ENCODE measurements around the gene B4GALT4. TPM values are rescaled to one million over a fixed set of nuclear protein-coding genes. Genes with fewer than 3 reads are reported as not detected.
A peak's percentile ranks its signal among the peaks of the same experiment; 100 is the strongest.

The B4GALT4 gene
- total and polyA plus RNA-seq, 2 of the 8 experiments (the other 6 are each of a cell fraction or from before 2014, with no cell fraction given): 14.6 to 44.7 TPM

DNA sequence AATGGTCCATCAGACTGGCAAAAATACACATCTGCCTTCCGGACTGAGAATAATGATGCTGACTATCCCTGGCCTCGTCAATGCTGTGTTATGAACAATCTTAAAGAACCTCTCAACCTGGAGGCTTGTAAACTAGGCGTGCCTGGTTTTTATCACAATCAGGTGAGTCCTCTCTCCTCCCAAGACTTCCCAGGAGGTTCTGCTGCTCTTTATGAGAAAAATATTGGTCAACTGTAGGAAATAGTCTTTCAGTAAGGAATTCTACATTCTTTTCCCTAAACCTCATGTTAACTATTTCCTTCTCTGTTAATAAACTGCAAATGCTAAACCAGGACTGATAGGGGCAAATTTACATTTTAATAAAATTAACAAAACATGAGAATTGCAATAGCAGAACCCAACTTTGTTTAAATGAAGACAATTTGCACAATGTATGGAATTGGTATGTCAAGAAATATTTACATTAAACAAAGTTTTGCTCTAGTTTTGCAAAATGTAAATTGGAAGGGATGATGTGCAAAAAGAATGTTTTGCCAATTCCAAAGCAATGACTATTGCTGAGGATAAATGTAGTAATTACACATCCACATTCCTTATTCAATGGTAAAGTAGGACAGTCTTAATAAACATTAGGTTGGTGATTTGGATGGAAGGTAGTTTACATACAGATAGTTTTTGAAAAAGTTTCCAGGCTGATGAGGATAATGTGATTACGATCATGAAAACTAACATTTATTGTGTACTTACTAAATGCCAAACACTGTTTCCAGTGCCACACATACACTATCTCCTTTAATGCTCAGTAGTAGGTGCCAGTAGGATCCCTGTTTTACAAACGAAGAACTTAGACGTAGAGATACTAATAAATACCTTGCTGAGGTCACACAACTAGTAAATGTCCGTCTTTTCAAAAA, 46.2 kb downstream of the B4GALT4 start:
- FAIRE-seq (peak; percentile 13), DNase-seq (ENCODE audit: low read depth in 1 of 2, low spot score in 2 of 2) (no peak)
- Histone ChIP-seq H2BK12ac (ENCODE audit: low read depth, low read length) (no peak overlapping the region), H3K4me3 (ENCODE audit: extremely low read depth in 1 of 4, insufficient read depth in 2 of 4, low read depth in 3 of 4, low read length in 4 of 4) (no peak overlapping the region), H3K4me2 (ENCODE audit: insufficient read depth in 1 of 2, low read depth in 2 of 2, low read length in 2 of 2) (no peak overlapping the region), H3K18ac (ENCODE audit: extremely low read depth, low read length) (no peak overlapping the region), H3K4ac (replicated peaks; ENCODE audit: insufficient read length, low read depth, low read length) (no peak overlapping the region), H3K79me1 (ENCODE audit: low read depth, low read length) (no peaks in the 10 kb centered on the region), H3K23me2 (ENCODE audit: low read depth, low read length) (no peaks in the 10 kb centered on the region; the same call in 1 of the 2 replicates), H2AK5ac (ENCODE audit: low read depth, low read length) (no peak overlapping the region), H4K5ac (ENCODE audit: insufficient read length, low read depth, low read length) (no peak overlapping the region), H2BK15ac (ENCODE audit: low read length) (no peak overlapping the region), H3K4me1 (replicated peaks in 1 of 4; ENCODE audit: control insufficient read depth in 3 of 4, insufficient read depth in 4 of 4, low read length in 3 of 4) (no peaks in the 10 kb centered on the region), H3K27ac (ENCODE audit: low read depth, low read length) (no peak overlapping the region), H3K79me2 (ENCODE audit: control insufficient read depth in 1 of 2, insufficient read depth in 2 of 2, low read length in 2 of 2) (no peaks in the 10 kb centered on the region), H3K36me3 (ENCODE audit: control insufficient read depth in 2 of 4, insufficient read depth in 4 of 4, low read length in 3 of 4) (no peaks in the 10 kb centered on the region), H3K14ac (ENCODE audit: insufficient read length) (no peak overlapping the region), H3K9ac (replicated peaks in 1 of 4; ENCODE audit: extremely low read depth in 1 of 4, low read depth in 3 of 4, low read length in 3 of 4) (no peak overlapping the region), H2BK120ac (replicated peaks; ENCODE audit: low read depth, low read length) (no peak overlapping the region), H2BK5ac (ENCODE audit: low read depth, low read length) (no peak overlapping the region), H3K9me3 (ENCODE audit: insufficient read depth in 2 of 2, low read depth in 1 of 2, low read length in 1 of 2) (no peaks in the 10 kb centered on the region), H2AFZ (ENCODE audit: low read length) (no peak overlapping the region), H2BK20ac (ENCODE audit: low read length) (no peak overlapping the region), H4K8ac (ENCODE audit: extremely low read depth, insufficient read depth, low read length) (no peak overlapping the region), H3K56ac (replicated peaks; ENCODE audit: insufficient read length, low read depth, low read length) (no peak overlapping the region), H4K20me1 (replicated peaks in 1 of 2; ENCODE audit: control insufficient read depth in 1 of 2, insufficient read depth in 2 of 2, low read length in 2 of 2) (no peaks in the 10 kb centered on the region), H3K27me3 (replicated peaks in 1 of 4; ENCODE audit: control insufficient read depth in 3 of 4, extremely low read depth in 1 of 4, insufficient read depth in 3 of 4, low read length in 3 of 4) (no peaks in the 10 kb centered on the region), H3K23ac (ENCODE audit: insufficient read length) (no peak overlapping the region), H4K91ac (replicated peaks; ENCODE audit: insufficient read length, low read length) (no peak overlapping the region)
- 87% methylated on average over 7 of the region's 7 CpGs; no CpG with 5 or more reads in 1 of the 2 experiments for WGBS, 2 experiments (ENCODE audit: extremely low coverage in 1 of 2, insufficient coverage in 1 of 2, insufficient read length in 1 of 2, insufficient replicate concordance in 2 of 2, low coverage in 1 of 2, low lambda C conversion rate in 2 of 2, missing lambda C conversion rate in 1 of 2)
- TF ChIP-seq BRCA1 (IDR thresholded peaks at IDR 0.05; ENCODE audit: low read depth, low read length) (no peak), RAD21 (IDR thresholded peaks at IDR 0.05 in 1 of 2, conservative IDR thresholded peaks at IDR 0.05 in 1 of 2; ENCODE audit: low read depth in 2 of 2, low read length in 2 of 2) (no peak), RNF2 (IDR thresholded peaks at IDR 0.05; ENCODE audit: borderline replicate concordance, low read depth, low read length, missing control alignments, poor library complexity, severe bottlenecking) (no peak), KDM4A (IDR thresholded peaks at IDR 0.05; ENCODE audit: low read depth, low read length, severe bottlenecking) (no peak), SIX5 (IDR thresholded peaks at IDR 0.05; ENCODE audit: low read depth, low read length) (no peak), TAF1 (IDR thresholded peaks at IDR 0.05; ENCODE audit: low read depth, low read length) (no peak), SP4 (IDR thresholded peaks at IDR 0.05; ENCODE audit: low read length) (no peak), EGR1 (IDR thresholded peaks at IDR 0.05; ENCODE audit: borderline replicate concordance, low read depth, low read length) (no peak)
- TF ChIP-seq, protein P1, sequence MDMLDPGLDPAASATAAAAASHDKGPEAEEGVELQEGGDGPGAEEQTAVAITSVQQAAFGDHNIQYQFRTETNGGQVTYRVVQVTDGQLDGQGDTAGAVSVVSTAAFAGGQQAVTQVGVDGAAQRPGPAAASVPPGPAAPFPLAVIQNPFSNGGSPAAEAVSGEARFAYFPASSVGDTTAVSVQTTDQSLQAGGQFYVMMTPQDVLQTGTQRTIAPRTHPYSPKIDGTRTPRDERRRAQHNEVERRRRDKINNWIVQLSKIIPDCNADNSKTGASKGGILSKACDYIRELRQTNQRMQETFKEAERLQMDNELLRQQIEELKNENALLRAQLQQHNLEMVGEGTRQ (IDR thresholded peaks at IDR 0.05; ENCODE audit: low read length): no peak
- POLR2A ChIA-PET (ENCODE audit: partially characterized antibody): no interaction called here
- CTCF ChIA-PET (ENCODE audit: partially characterized antibody): no interaction called here
